ENCODE data around the gene NAA10.
A peak's percentile ranks its signal among the peaks of the same experiment; 100 is the strongest.

The NAA10 gene

GRCh38 chrX:153884590-153884989 is 50.2 kb downstream of the NAA10 start:
- DNase-seq (ENCODE audit: low read depth) = no peak

GRCh38 chrX:153884136-153884535 is 50.7 kb downstream of the NAA10 start:
- no peak for DNase-seq (ENCODE audit: low read depth)

DNA sequence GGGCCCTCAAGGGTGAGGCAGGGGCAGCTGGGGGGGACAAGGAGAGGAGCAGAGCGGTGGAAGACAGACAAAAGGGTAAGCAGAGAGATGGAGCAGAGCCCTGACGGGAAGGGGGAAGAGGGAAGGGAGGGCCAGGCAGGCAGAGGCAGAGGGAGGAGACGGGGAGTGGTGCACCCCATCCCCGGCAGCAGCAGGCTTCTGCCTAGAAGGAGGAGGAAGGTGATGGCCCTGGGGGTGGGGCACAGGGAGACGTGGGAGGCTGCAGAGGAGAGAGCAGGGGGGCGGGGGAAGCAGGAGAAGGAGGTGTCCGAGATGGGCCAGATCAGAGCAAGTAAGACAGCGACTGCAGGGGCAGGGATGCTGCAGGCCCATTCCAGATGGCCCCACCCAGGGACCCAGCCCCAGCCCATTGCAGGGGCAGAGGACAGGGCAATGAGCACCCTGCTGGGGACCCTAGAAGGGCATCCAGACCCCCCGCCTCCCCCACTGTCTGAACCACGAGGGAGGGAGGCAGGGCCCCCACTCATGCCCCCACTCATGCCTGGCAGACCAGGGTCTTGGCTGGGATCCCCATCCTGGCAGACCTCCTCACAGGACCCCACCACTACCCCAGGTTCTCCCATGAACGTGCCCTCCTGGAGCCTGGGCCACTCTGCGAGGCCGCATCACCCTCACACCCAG is 51.5 kb downstream of the NAA10 start:
- DNase-seq (ENCODE audit: low read depth) = no peak

- no peak for DNase-seq (ENCODE audit: low read depth)
Measured at GRCh38 chrX:153882557-153882956, 52.3 kb downstream of the NAA10 start.

GRCh38 chrX:153882086-153882498 is 52.7 kb downstream of the NAA10 start:
- DNase-seq (ENCODE audit: low read depth) = peak; percentile 77

GRCh38 chrX:153881281-153881680 is 53.6 kb downstream of the NAA10 start:
- no peak for DNase-seq (ENCODE audit: low read depth)

DNA sequence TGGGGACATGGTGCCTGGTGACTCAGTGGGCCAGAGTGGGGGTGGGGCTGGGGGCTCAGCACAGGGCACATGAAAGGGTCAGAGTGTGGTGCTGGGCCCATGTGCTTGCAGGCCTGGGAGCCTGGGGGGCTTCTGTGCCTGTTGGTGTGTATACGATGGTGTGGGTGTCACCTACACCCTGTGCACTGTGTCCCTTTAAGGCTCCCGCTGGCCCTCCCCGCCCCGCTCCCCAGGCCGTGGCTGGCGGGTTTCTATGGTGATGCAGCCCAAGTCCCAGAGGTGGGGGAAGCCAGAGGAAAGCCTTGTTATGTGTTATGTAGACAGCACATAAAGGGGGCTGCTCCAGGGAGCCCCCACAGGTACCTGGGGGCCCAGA is 54.4 kb downstream of the NAA10 start:
- DNase-seq (ENCODE audit: low read depth) = no peak

GRCh38 chrX:153879741-153880439 is 54.9 kb downstream of the NAA10 start:
- no peak for DNase-seq (ENCODE audit: low read depth)
